GM21825 (cell line): ENCODE results near the gene HTR4.

Source experiments
- ATAC-seq: cut with Tn5 transposase; IDR thresholded peaks from one replicate; pipeline ENCODE4 v1.9.1; 2021; ENCODE audit warnings: mild to moderate bottlenecking, moderate library complexity; ENCODE audit not compliant: unreplicated experiment

HTR4 gene

DNA sequence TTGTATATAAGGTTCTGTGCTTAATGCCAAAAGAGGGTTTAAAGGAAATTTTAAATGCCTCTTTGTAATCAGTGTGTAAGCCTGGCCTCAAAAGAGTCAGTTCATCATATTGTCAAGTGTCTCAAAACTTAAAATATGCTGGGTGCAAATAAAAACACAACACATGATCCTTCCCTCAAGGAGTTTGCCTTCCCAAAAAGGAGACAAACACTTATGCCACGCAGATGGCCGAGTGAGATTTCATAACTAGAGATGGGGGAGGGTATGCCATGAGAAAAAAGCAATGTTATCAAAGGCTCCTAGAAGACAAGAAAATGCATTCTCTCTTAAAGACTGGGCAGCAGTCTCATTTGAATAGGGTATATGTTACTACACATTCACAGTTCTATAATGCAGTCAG is 215.4 kb downstream of the HTR4 start:
- ATAC-seq = no peak

GRCh38 chr5:148437249-148437648 is 217.1 kb downstream of the HTR4 start:
- no peak for ATAC-seq

GRCh38 chr5:148436029-148436428 is 218.3 kb downstream of the HTR4 start:
- no peak for ATAC-seq

DNA sequence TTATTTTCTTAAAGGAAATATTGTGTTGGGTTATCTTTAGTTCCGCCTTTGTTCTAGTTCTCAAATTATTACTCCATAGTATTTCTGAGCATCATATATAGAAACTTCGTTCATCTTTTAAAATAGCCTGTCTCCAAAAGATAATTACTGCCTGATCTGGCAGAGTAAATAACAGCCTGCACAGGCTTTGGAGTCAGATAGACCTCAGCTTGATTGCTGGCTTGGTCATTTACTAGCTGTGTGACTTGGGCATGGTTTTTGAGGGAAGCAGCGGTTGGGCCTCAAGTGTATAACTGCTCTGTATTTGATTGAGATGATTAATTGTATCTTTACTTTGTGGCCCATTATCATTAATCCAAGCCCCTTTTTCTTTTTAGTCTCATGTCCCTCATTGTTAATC is 220.5 kb downstream of the HTR4 start:
- ATAC-seq = no peak
